Measurements from ENCODE around the gene SPON1.
"Not testable (repeated sequence)": the region's sequence is repeated elsewhere in the genome, so short reads cannot be mapped to it uniquely, and the experiment has no call there.

SPON1 gene

GRCh38 chr11:13962562-13963168 is at the start of gene SPON1:
SPON1 (plus strand) TSS chr11:13962723; CDS start chr11:13962905, 182 bp downstream.
- peak in 1 of 2 donors; percentile 36 for DNase-seq (ENCODE audit: low read depth in 2 of 2)

DNA sequence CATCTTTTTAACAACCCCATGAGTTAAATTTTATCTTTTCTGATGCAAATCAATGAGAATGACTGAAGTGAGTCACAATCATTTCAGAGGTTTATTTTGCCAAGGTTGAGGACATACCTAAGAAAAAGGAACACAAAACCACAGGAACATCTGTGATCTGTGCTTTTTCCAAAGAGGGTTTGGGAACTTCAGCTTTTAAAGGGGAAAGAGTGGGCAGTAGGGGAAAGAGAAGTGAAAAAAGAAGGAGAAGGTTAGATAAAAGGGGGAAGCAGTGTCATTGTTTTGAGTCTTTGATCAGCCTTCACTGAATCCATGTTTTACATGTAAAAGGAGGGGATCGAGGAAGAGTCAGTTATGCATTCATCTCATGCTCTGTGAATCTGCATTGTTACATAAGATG is 45.3 kb upstream of the SPON1 start:
- no peak for DNase-seq (ENCODE audit: low read depth in 2 of 2)

DNA sequence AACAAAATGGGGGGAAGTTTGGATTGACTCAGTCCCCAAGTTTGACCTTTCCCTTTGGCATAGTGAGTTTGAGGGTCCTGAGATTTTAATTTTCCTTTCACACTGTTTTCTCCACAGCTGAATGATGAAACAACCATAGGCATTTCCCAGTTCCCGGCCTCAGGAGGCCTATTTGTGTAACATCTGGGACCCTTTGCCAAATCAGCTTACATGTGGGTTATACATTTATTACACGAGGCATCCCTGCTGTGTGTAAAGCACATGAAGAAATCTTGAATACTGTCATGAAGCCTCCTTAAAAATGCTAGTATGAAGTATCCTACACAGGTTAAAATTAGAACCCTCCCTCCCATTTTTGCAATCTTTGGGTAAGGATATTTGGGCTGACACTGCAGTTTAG is 44.6 kb upstream of the SPON1 start:
- no peak for DNase-seq (ENCODE audit: low read depth in 2 of 2)

DNA sequence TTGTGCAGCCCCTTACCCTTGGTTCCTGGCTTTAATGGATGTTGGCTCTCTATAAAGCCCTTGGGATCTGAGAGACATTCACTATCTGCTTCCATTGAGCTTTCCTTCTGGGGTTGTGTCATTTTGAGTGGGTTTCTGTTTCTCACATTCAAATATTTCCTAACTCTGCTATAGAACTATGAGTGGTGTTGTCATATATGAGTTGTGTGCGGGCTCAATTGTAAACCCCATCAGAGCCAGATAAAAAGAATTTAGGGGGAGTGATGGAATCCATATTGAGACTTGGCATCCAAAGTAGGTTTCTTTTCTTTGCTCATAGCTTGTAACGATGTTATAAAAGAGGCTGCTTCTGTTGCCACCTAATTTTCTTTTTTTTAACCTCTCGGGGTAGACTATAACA is 41.8 kb upstream of the SPON1 start:
- no peak for DNase-seq (ENCODE audit: low read depth in 2 of 2)

- DNase-seq (ENCODE audit: low read depth in 2 of 2) = no peak
Measured at GRCh38 chr11:13921545-13921944, 41.0 kb upstream of the SPON1 start.

DNA sequence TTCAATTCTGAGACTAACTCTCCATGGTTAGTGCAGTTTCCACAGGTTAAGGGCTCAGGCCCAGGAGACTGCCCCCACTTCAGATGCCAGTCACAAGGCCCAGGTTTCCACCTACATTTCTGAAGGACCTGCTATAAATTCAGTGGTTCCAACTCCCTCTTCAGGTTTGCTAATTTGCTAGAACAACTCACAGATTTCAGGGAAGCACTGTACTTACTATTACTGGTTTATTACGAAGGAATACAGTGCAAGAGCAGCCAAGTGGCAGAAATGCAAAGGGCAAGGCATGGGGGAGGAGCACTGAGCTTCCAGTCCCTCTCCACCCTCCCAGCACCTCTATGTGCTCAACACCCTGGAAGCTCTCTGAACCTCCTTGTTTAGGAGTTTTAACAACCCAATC is 39.3 kb upstream of the SPON1 start:
- no peak for DNase-seq (ENCODE audit: low read depth in 2 of 2)

DNA sequence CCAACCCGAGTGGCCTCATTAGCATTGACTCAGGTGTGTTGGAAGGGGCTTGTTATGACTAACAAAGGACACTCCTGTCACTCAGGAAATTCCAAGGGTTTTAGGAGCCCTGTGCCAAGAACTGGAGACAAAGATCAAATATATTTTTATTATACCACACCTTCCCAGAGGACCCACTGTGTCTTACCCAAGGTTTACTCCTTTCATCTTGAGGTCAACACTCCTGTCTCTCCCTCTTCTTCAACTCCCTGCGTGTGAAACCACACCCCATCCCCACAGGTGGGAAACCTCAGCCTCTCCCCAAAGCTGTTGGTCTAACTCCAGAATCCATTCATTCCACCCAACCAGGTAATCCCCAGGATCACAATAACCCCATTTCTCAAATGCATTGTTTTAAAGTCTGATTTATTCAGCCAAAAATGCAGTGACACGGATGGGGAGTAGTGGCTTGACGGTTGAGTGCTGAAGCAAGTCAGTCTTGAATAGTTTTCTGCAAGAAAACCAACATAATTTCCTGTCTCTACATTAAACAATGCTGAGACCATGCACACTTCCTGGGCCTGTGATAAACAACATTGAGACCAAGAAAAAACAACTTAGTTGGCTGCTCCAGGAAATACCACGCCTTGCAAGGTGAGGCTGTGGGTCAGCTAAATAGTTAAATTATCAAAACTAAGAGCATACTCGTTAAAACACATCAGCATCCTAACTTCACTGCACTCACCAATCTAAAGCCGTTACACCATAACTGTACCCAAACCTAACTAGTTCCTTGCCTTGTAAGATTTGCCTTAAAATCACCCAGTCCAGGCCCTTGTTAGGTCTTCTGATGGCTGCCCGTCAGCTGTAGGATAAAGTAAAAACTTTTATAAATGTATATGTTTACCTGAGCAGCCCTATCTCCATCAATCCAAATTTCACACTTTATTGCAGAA is 38.5 kb upstream of the SPON1 start:
- DNase-seq (ENCODE audit: low read depth in 2 of 2) = no peak

DNA sequence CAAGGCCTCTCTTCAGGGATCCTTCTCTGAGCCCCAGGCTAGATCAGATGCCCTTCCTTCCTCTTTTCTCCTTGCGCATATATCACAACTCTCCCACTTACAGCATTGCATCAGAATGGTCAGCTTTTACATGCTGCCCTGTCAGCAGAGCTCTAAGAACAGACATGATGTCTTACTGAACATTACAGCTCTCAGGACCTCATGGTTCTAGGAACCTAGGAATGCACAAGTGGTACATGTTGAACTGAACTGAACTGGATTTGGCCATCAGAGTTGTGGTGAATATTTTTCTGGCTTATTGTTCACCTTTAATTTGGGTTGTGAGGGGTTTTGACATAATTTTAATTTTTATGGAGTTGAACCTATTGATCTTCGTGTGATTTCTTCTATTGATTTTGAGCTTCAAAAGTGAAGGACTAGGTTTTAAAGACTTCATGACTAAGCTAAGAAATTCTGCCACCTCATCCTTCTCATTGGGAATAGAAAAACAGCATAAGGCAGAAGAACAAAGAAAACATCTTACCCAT is 37.7 kb upstream of the SPON1 start:
- DNase-seq (ENCODE audit: low read depth in 2 of 2) = no peak

DNA sequence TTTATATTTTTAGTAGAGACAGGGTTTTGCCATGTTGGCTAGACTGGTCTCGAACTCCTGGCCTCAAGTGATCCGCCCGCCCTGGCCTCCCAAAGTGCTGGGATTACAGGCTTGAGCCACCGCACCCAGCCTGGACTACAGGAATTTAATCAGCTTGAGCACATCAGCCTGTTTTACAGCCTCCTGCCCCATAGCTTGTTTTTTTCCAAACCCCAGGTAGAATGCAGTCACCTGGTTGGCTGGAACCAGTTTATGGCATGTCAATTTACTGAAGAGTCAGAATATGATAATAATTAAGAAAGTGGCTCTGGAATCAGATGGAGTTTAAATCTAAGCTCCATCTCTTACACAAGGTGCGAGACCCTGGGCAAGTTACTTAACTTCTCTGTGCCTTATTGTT is 36.2 kb upstream of the SPON1 start:
- not testable (repeated sequence) for DNase-seq (ENCODE audit: low read depth in 2 of 2)

DNA sequence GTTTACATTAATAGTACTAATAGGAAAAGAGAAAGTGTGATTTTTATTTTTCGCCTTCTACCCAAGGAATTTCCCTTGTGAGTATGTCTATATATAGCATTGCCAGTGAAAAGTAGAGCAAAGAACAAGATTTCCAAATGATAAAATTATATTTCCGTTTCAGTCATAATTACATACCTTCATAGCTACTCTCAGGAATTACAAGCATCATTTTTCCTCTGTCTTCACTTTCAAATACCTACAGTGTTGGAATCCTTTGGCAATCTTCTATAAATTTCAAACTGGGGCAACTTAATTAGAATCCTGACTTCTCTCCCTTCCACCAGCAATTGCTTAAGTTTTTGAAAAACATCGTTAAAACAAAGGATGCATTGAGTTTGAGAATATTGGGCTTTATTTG is 35.5 kb upstream of the SPON1 start:
- DNase-seq (ENCODE audit: low read depth in 2 of 2) = no peak

DNA sequence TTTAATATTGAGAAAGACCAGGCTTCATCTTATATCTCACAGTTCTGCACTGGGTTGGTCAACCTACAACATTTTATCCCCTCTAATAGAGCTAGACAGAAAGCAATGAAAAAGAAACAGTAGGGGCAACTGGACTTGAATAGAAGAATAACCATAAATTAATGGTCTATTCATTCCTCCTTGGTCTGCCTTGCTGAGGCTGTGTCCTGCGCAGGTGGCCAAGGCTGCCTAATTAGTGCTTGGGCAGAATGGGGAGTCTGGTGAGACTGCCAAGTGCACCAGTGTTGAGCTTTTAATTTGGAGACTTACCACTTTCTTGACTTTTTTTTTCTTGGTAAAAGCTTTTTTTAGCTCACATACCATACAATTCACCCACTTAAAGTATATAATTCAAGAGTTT is 35.0 kb upstream of the SPON1 start:
- DNase-seq (ENCODE audit: low read depth in 2 of 2) = no peak

- DNase-seq (ENCODE audit: low read depth in 2 of 2) = no peak
Measured at GRCh38 chr11:13928566-13929251, 33.8 kb upstream of the SPON1 start.

- no peak for DNase-seq (ENCODE audit: low read depth in 2 of 2)
Measured at GRCh38 chr11:13929395-13929891, 33.1 kb upstream of the SPON1 start.

- no peak for DNase-seq (ENCODE audit: low read depth in 2 of 2)
Measured at GRCh38 chr11:13931356-13931755, 31.2 kb upstream of the SPON1 start.

DNA sequence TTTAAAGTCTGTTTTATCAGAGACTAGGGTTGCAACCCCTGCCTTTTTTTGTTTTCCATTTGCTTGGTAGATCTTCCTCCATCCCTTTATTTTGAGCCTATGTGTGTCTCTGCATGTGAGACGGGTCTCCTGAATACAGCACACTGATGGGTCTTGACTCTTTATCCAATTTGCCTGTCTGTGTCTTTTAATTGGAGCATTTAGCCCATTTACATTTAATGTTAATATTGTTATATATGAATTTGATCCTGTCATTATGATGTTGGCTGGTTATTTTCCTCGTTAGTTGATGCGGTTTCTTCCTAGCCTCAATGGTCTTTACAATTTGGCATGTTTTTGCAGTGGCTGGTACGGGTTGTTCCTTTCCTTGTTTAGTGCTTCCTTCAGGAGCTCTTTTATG is 25.4 kb upstream of the SPON1 start:
- not testable (repeated sequence) for DNase-seq (ENCODE audit: low read depth in 2 of 2)

DNA sequence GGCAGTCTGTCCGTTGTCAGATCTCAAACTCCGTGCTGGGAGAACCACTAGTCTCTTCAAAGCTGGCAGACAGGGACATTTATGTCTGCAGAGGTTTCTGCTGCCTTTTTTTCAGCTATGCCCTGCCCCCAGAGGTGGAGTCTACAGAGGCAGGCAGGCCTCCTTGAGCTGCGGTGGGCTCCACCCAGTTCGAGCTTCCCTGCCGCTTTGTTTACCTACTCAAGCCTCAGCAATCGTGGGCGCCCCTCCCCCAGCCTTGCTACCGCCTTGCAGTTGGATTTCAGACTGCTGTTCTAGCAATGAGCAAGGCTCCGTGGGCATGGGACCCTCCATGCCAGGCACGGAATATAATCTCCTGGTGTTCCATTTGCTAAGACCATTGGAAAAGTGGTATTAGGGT is 23.7 kb upstream of the SPON1 start:
- not testable (repeated sequence) for DNase-seq (ENCODE audit: low read depth in 2 of 2)

- DNase-seq (ENCODE audit: low read depth in 2 of 2) = no peak
Measured at GRCh38 chr11:13939961-13940906, 22.3 kb upstream of the SPON1 start.

- no peak for DNase-seq (ENCODE audit: low read depth in 2 of 2)
Measured at GRCh38 chr11:13940907-13941256, 21.6 kb upstream of the SPON1 start.

DNA sequence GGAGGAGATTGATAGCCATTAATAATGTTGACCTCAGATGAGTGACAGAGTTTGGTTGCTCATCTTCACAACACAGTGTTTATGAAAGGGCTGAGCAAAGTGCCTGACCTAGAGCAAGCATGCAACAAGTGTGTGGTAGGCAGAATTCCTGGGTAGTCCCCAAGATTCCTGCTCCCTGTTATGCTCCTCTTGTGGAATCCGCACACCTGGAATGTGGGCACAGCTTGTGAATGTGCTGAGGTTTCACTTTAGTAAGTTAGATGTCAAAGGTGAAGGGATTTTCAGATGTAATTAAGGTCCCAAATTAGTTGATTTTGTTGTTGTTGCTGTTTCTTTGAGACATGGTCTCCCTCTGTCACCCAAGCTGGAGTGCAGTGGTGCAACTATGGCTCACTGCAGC is 20.7 kb upstream of the SPON1 start:
- no peak for DNase-seq (ENCODE audit: low read depth in 2 of 2)

- no peak for DNase-seq (ENCODE audit: low read depth in 2 of 2)
Measured at GRCh38 chr11:13942378-13942777, 20.1 kb upstream of the SPON1 start.

- no peak for DNase-seq (ENCODE audit: low read depth in 2 of 2)
Measured at GRCh38 chr11:13942971-13943381, 19.5 kb upstream of the SPON1 start.

Data from stimulated activated CD4-positive, alpha-beta T cell treated with anti-CD3 and anti-CD28 coated beads, Interleukin-15, amount 100 ng/mL, for 48 hours (primary cell).